Myocyte (in vitro differentiated cells): ENCODE results near the gene SFMBT2. TPM values are rescaled to one million over a fixed set of nuclear protein-coding genes. Genes with fewer than 3 reads are reported as not detected.

Source experiments
- DNase-seq: peaks from one replicate; pipeline ENCODE4 v3.0.0-alpha.2; 2012; ENCODE audit warnings: low read depth
- total RNA-seq: library from RNA; depleted of rRNA; stranded (reverse); fragments of >200 nt; gene quantifications from 2 replicates; pipeline ENCODE4 v1.2.3, GENCODE V29; 2014

SFMBT2 gene
- total RNA-seq, 1 donor from 2014 or later, result 0.08 TPM

DNA sequence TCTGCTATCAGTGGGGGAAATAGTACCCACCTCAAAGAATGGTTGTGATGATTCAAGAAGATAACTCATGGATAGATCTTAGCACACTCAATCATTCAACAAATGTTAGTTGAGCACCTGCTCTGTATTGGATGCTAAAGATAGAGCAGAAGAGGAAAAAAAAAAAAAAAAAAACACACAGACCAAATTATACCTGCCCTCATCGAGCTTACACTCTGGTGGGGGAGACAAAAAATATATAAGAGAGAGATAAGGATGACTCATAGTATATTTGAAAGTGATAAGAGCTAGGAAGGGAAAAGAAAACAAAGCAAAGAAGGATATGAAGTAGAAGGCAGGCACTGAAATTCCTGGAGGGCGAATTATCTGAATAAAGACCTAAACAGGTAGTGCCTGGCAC lies 258.5 kb downstream of the SFMBT2 start:
- DNase-seq, result no peak

DNA sequence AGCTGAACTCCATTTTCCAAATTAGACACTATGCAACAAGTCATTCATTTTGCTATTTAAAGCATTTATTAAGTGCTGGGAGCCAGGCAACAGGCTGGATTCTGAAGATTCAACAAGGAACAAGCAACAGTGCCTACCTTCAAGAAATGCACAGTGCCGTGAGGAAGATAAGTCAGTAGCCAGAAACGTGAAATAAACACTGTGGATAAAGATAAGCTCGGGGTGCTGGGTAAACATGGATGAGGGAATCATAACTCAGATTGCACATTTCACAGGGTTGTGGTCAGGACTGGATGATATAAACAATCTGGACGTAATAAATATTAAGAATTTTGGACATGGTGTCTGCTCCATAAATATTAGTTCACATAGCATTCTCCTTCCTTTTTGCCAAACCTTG lies 259.3 kb downstream of the SFMBT2 start:
- DNase-seq, result no peak

DNA sequence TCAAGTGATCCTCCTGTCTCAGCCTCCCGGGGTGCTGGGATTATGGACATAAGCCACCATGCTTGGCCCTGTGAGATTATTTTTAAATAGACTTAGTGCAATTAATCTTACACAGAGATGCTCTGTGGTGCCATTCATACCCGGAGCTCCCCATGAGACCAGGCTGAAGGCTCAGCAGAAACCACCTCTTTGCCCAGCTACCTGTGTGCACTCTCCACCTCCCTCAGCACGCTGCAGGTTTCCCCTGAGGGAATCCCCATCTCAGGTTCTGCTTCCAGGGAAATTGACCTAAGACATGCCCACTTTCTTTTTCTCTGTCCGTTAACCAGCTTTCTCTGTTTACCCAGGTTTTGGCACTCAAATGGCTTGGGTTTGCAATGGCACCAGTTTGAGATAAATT lies 260.5 kb downstream of the SFMBT2 start:
- no peak for DNase-seq

DNA sequence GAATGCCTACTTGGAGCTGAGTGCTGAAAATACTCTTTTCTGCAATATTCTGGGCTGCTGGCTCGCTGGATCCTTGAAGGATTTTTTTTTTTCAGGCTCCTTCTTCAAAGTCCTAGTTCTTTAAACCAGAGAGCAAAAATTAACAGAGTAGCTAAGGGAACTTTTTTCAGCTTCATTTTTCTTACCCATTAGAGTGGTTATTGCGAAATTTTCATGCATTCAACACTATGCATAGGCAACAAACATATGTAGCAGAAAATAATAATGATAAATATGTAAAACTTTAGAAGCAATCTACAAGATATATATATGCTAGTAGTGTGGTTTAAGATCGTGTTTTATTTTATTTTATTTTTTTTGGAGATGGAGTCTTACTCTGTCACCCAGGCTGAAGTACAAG lies 264.6 kb downstream of the SFMBT2 start:
- no peak for DNase-seq

DNA sequence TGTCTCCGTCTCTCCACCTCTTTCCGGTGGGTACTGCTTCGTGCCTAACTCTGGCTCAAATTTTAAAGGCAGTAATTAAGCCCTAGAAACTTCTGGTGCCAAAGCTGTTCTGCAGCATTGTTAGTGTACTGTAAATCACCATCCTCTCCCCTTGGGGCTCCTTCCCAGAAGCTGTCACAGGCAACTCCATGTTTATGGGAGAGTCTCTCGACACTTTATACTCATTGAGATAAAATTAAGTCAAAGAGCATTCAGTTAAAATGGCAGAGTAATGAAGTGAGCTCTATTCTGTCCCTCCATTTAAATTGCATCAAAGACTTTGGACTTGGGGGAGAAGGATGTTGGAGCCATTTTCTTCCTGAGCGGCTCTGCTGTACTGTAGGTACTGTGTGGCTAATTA lies 274.8 kb downstream of the SFMBT2 start:
- DNase-seq, result no peak

DNA sequence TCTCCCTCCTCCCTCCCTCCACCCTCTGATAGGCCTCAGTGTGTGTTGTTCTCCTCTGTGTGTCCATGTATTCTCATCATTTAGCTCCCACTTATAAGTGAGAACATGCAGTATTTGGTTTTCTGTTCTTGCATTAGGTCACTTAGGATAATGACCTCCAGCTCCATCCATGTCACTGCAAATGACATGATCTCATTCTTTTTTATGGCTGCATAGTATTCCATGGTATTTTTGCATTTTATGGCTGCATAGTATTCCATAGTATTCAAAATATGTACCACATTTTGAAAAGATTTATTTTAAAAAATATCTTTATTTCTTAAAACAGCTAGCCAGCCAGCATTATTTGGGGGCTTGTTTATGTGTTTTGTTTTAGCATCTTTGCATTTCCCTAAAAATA lies 275.6 kb downstream of the SFMBT2 start:
- DNase-seq, result no peak

DNA sequence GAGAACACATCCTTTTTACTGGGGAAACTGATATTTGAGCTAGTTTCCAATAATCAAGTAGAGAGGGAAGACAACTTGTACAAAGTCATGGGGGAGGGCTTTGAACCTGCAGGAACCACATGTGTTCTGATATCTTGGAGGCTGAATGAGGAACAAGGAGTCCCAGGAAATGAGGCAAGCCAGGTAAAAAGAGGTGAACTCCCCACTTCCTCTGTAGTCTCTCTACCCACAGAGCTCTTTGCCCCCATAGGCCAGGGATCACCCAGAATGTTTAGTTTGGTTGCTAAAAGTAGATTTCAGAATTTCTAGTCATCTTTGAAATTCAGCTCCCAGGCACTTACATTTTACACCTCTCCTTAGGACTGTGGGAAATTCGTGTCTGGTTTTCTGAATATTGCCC lies 276.4 kb downstream of the SFMBT2 start:
- no peak for DNase-seq

DNA sequence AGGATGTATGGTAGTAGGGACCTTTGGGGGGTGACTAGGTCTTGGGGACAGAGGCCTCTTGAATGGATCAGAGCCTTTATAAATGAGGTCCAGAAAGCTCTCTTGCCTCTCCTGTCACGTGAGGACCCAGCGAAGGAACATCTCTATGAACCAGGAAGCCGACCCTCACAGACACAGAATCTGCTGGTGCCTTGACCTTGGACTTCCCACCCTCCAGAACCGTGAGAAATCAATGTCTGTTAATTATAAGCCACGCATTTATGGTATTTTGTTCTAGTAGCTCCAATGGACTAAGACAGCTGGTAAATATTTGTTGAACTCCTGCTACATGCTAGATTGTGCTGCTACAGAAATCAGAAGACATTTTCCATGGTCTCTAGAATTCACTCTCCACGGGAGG lies 276.9 kb downstream of the SFMBT2 start:
- no peak for DNase-seq

DNA sequence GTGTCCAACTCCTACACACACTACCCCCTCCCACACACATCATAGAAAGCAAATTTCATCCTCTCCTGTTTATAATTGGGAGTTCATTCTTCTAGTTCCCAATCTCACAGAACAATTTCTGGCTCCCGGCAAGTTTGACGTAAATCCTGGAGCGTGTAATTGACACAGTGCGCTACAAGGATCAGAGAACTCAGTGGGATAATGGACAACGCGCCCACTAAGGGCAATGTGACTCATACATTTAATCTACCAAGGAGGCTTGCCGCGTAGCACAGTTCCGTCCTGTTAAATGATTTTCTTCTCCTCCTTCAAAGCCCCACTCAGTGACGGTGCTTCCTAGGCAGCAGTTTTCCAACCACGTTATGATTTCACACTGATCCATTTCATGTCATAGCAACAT lies 277.6 kb downstream of the SFMBT2 start:
- no peak for DNase-seq

DNA sequence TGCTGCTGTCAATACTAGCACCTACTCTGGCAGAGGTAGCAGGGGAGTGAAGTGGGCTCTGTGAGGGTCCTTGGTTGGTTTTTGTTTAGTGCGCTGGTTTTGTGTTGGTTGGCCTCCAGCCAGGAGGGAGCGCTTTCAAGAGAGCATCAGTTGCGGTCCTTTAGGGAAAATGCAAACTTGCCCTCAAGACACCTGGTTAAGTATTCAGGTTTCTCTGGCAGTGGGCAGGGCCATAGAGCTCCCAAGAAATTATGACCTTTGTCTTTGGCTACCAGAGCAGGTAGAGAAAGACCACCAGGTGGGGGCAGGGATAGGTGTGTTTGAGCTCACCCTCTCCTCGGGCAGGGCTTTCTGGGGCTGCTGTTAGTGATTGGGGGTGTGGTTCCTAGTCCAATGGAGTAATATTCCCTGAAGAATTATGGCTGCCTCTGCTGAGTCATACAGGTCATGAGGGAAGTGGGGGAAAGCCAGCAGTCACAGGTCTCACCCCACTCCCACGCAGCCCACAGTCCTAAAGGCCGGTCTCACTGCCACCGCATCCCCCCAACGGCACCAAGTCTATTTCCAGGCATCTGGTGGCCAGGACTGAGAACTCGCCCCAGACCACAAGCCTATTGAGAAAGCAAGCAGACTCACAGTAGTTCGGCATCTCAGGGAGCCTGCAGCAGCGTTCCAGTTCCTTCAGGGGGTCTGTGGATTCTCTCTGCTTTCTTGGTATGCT lies 280.5 kb downstream of the SFMBT2 start:
- no peak for DNase-seq

DNA sequence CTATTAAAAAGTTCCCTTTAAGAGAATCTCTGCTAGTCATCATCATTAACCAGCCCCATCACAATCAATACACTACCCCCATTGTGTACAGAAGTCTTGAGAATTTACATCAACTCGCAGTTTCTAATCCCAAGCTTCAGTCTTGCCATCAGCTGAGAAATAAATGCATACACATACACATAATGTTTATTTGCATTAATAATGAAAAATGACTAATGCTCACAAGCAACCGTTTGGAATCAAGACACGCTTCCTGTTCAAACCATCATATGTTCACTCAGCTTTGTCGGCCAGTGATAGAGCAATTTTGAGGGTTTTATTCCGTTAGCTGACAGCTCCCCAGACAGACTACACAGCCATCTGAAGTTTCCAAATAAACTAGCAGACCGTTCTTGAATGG lies 287.1 kb downstream of the SFMBT2 start:
- no peak for DNase-seq

DNA sequence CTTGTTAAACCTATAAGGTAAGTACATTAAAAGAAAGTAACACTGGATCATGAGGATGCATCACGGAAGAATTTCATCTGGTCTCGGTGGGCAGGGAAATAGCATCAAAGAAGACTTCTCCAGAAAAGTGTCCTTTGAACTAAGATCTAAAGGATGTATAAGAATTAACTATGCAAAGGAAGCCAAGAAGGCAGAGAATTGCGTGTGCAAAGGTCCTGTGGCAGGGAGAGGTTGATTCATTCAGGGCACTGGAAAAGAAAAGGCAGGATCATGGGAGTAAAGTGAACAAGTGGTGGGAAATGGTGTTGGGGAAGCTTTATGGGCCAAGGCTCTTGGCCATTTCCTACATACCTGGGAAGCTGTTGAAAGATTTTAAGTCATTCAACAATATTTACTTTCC lies 288.3 kb downstream of the SFMBT2 start:
- DNase-seq, result no peak

DNA sequence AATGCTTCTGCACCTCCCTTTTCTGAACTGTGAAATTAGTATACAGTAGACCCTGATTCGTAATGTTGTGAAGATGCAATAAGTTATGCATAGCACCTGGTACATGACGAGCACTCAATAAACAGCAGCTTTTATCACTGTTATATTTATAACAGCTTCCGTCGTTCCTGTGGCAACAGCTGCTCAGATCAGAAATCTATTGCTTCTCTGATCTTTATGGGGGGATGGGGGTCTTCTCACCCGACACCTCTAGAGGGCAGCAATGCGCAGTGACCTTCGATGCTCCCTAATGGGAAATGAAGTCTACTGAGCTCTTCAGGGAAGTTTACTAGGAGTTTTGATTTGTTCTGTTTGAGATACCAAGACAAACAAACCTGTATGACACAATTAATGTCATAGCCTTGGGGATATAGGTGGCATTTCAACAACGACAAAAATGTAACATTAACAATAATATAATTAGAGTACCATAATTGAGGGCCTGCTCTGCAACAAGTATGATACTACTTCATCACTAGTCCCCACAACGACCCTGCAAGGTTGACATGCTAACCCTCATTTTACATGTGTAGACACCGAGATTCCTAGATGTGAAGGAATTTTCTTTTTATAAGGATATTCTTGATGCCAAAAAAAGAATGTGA lies 289.6 kb downstream of the SFMBT2 start:
- DNase-seq, result peak; percentile 3

DNA sequence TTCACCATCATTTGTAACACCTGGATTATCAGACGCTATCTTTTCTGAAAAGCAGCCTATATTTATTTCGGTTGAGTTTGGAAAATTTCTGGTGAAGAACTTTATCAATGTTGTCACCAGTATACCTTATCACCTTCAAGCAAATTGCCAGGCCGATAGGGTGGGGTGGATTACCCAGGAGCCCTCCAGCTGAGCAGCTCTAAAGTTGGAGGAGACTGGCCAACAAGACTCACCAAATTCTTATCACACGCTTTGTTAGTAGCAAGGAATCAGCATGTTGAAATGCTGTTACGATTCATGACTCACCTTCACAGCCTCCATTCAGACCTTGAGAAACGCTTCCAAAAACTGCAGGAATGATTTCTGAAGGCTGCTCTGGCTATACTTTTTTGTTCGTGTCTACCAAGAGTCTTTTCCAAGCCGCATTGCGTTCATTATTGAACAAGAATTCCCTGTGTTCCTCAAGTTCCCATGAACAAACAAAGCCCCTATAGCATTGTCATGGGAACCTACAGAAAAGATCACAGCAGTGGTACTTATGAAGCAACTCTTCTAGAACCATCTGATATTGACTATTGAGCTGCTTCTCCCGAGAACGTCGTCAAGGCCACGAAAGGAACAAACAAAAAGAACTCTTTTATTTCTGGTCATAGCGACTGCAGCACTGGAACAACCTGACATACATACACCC lies 291.4 kb downstream of the SFMBT2 start:
- DNase-seq, result no peak

DNA sequence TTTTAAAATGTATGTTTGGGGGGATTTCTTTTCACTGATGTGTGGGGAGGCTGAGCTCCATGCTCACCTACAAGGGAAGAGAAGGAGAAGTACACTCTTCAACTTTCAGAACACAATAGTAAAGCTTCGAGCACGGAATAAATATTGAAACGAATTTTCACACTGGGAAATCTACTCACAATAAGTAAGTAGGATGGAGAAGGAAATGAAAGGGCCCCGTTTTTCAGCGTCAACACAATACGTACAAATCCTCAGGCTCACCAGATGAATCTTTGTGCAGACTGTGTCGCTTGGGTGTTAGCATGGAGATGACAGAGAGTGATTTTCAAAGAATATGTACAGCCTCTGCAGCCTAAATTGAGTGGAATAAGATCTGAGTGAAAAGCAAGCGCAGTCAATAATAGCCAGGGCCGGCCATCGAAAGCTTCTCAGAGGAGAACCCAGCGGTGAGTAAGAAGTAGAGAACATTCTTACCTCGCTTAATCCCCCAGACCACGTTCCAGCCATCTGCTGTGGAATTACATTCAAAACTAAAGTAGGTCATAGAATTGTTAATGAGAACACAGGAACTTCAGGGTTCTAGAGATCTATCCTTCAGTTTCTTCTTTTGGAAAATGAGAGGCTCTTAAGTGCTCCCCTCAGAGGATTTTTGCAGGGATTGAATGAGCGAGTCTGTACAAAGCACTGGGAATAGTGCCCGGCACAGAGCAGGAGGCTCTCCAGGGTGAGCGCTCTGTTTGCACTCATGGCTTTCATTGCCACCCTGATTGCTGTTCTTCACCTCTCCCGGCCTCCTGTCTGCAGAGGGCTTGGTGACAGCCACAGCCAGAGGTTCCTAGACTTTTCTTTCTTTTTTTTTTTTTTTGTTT lies 292.8 kb downstream of the SFMBT2 start:
- no peak for DNase-seq

DNA sequence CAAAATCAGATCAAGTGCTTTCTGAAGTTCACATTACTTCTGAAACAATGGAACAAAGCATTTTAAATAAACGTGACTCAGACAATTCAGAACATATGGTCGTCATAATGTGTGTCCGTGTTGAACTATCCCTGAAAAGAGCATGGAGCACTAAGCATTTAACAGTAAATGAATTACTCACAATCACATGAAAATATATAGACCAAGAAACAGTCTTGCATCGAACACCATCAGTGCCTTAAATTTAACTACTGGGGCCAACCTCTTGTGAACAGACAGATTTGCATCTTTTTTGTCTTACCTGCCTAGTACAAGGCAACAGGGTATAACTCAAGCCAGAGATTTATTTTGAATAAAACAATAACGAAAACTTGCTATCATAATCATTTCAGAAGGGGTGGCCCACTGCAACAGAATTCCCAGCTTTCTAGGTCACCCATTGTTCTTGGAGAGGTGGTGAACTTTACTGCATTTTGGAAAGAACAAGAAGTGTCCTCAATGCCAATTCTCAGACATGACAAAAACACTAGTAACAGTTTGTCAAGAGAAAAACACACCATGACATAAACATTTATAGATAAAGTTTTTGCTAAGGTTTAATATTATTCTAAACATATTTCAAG lies 293.5 kb downstream of the SFMBT2 start:
- no peak for DNase-seq

DNA sequence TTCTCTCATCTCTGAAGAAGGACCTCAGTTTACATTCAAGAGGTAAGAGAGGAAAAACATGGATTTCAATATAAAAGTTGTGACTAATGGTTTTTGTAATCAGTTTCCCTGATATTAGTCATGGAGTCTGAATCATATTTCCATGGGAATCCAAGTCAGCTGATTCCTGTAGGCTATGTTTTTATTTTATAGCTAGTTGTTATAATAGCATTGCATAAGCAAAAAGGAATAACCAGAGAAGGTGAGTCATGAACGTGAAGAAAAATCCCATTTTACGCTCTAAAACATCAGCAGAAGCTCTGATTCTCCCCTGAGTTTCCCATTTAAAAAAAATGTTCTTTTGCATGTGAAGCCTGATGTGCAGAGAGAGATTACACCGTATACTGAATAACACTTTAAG lies 299.3 kb downstream of the SFMBT2 start:
- no peak for DNase-seq

DNA sequence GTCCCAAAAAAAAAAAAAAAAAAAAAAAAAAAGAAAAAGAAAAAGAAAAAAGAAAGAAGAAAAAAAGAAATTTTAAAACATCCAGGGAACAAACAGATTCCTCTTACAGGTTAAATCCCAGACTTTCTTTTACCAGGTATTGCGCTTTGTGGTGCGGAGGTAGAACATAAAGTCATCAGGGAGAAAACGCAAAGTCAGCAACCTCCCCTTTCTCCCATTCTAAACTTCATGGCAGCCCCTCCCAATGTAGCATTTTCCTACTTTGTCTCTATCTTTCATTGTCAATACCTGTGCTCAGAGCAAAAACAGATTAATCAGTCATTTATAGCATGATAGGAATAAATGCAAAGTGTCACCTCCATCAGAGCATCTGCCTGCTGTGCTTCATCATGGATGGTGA lies 299.7 kb downstream of the SFMBT2 start:
- DNase-seq, result no peak
